Measurements from ENCODE around the gene HELLS. TPM values are rescaled to one million over a fixed set of nuclear protein-coding genes. Genes with fewer than 3 reads are reported as not detected.

HELLS gene
- total RNA-seq, 2 experiments from 2014 or later: 190 to 204 TPM

DNA sequence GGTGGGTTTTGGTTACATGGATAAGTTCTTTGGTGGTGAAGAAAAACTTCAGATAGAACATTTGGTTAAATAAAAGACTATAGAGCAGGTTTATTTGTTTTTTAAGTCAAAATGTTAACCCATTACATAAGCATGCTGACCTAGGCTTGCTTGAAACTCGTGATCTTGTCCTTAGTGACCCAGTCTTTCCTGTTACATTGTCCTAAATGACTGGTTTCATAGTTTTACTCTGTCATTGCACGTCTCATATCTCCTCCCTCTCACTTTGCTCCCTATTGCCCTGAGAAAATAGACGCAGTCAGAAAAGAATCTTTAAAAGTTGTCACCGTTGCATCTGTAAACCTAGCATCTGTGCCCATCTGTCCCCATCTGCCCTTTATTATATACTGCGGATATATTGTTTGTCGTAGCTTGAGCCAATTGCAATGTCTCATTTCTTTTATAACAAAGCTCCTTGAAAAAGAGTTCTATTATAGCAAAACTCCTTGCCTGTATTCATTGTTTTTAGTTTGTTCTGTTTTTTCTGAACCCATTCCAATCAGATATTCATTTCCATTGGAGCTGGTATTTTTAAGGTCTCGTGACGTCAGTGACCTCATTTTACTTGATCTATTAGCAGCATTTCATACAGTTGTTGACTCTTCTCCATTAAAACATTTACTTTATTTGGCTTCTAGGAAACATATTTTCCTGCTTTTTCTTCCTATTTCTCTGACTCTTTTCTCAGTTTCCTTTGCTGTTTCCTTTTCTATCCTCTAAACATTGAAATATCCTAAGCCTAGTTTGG is 57.3 kb downstream of the HELLS start:
- Histone ChIP-seq H3K36me3 (ENCODE audit: insufficient read depth, low read length) (peaks cover 99% of the 10 kb centered on the region), H4K20me1 (ENCODE audit: insufficient read depth, low read length) (no peaks in the 10 kb centered on the region), H3K9me2 (ENCODE audit: insufficient read depth, low read length) (no peaks in the 10 kb centered on the region), H3K79me2 (ENCODE audit: insufficient read depth, low read depth, low read length) (no peaks in the 10 kb centered on the region), H3K4me3 (ENCODE audit: low read depth, low read length, poor library complexity, severe bottlenecking) (no peak overlapping the region), H3K27ac (ENCODE audit: low read depth, low read length, poor library complexity, severe bottlenecking) (no peak overlapping the region), H3K9me3 (ENCODE audit: low read length) (no peaks in the 10 kb centered on the region), H3K4me2 (ENCODE audit: low read length) (no peak overlapping the region), H3K4me1 (ENCODE audit: insufficient read depth, low read length, poor library complexity, severe bottlenecking) (no peaks in the 10 kb centered on the region), H2AFZ (ENCODE audit: low read length) (no peak overlapping the region)
- TF ChIP-seq, protein P1, sequence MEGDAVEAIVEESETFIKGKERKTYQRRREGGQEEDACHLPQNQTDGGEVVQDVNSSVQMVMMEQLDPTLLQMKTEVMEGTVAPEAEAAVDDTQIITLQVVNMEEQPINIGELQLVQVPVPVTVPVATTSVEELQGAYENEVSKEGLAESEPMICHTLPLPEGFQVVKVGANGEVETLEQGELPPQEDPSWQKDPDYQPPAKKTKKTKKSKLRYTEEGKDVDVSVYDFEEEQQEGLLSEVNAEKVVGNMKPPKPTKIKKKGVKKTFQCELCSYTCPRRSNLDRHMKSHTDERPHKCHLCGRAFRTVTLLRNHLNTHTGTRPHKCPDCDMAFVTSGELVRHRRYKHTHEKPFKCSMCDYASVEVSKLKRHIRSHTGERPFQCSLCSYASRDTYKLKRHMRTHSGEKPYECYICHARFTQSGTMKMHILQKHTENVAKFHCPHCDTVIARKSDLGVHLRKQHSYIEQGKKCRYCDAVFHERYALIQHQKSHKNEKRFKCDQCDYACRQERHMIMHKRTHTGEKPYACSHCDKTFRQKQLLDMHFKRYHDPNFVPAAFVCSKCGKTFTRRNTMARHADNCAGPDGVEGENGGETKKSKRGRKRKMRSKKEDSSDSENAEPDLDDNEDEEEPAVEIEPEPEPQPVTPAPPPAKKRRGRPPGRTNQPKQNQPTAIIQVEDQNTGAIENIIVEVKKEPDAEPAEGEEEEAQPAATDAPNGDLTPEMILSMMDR (conservative IDR thresholded peaks at IDR 0.05; ENCODE audit: low read length): no peak
- TF ChIP-seq EZH2phosphoT487 (IDR thresholded peaks at IDR 0.05; ENCODE audit: borderline replicate concordance, low read depth, low read length): no peak
- ChIA-PET POLR2A (interaction anchor here (0.6 kb wide), 1 partner anchor 45 kb away, joined by 3 read pairs; no protein-coding TSS in a partner anchor), CTCF (ENCODE audit: unreplicated experiment) (no interaction called here)
- intact Hi-C loops (cut with micrococcal nuclease; ENCODE audit: unreplicated experiment): no loop called here
- BruUV-seq (replicated peaks): no TSS peak
- no peak for DNase-seq (ENCODE audit: low spot score)

DNA sequence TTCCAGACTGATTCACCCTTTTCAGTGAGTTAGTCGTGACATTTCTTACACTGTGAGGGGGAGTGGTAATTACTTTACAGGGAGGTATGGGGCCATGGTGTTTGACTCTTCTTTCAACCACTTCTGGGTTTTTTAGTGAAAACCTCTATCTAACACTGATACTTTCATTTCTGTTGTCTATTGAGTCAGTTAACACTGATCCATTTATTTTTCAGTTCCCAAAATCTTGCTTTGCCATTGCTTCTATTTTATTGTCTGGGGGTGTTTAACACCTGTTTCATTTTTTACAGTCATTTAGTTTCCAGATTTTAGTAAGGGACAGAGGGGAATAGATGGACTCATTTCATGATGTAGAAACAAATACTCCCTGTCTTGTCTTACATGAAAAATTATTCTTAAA is 61.5 kb downstream of the HELLS start:
- Histone ChIP-seq H3K4me3 (ENCODE audit: low read depth, low read length, poor library complexity, severe bottlenecking) (no peak overlapping the region), H3K4me2 (ENCODE audit: low read length) (no peak overlapping the region), H3K9me2 (ENCODE audit: insufficient read depth, low read length) (no peaks in the 10 kb centered on the region), H3K36me3 (ENCODE audit: insufficient read depth, low read length) (peaks cover 95% of the 10 kb centered on the region), H2AFZ (ENCODE audit: low read length) (no peak overlapping the region), H4K20me1 (ENCODE audit: insufficient read depth, low read length) (no peaks in the 10 kb centered on the region), H3K27ac (ENCODE audit: low read depth, low read length, poor library complexity, severe bottlenecking) (no peak overlapping the region), H3K9me3 (ENCODE audit: low read length) (no peaks in the 10 kb centered on the region), H3K79me2 (ENCODE audit: insufficient read depth, low read depth, low read length) (no peaks in the 10 kb centered on the region), H3K4me1 (ENCODE audit: insufficient read depth, low read length, poor library complexity, severe bottlenecking) (no peaks in the 10 kb centered on the region)
- no peak for TF ChIP-seq EZH2phosphoT487 (IDR thresholded peaks at IDR 0.05; ENCODE audit: borderline replicate concordance, low read depth, low read length)
- TF ChIP-seq, protein P1 (conservative IDR thresholded peaks at IDR 0.05; ENCODE audit: low read length): no peak
- ChIA-PET CTCF (ENCODE audit: unreplicated experiment) (no interaction called here), POLR2A (no interaction called here)
- DNase-seq (ENCODE audit: low spot score): no peak
- intact Hi-C loops (cut with micrococcal nuclease; ENCODE audit: unreplicated experiment): no loop called here
- no TSS peak for BruUV-seq (replicated peaks)

GRCh38 chr10:94608559-94608958 is 63.0 kb downstream of the HELLS start:
- BruUV-seq (replicated peaks): no TSS peak
- H3K9me2 ChIP-seq (ENCODE audit: insufficient read depth, low read length): no peaks in the 10 kb centered on the region

More at GRCh38 chr10:94608559-94608958, 63.0 kb downstream of the HELLS start:
- intact Hi-C loops (cut with micrococcal nuclease; ENCODE audit: unreplicated experiment): no loop called here
- Histone ChIP-seq H2AFZ (ENCODE audit: low read length) (no peak overlapping the region), H3K4me1 (ENCODE audit: insufficient read depth, low read length, poor library complexity, severe bottlenecking) (no peaks in the 10 kb centered on the region), H3K36me3 (ENCODE audit: insufficient read depth, low read length) (peaks cover 88% of the 10 kb centered on the region), H3K4me2 (ENCODE audit: low read length) (no peak overlapping the region), H3K9me3 (ENCODE audit: low read length) (no peaks in the 10 kb centered on the region), H3K4me3 (ENCODE audit: low read depth, low read length, poor library complexity, severe bottlenecking) (no peak overlapping the region), H4K20me1 (ENCODE audit: insufficient read depth, low read length) (no peaks in the 10 kb centered on the region), H3K79me2 (ENCODE audit: insufficient read depth, low read depth, low read length) (no peaks in the 10 kb centered on the region), H3K27ac (ENCODE audit: low read depth, low read length, poor library complexity, severe bottlenecking) (no peak overlapping the region)
- TF ChIP-seq, protein P1 (conservative IDR thresholded peaks at IDR 0.05; ENCODE audit: low read length): no peak
- TF ChIP-seq EZH2phosphoT487 (IDR thresholded peaks at IDR 0.05; ENCODE audit: borderline replicate concordance, low read depth, low read length): no peak
- ChIA-PET POLR2A (interaction anchor here (0.9 kb wide), 1 partner anchor 24 kb away, joined by 4 read pairs; no protein-coding TSS in a partner anchor), CTCF (ENCODE audit: unreplicated experiment) (no interaction called here)
- DNase-seq (ENCODE audit: low spot score): no peak
